Stimulated activated CD4-positive, alpha-beta T cell treated with anti-CD3 and anti-CD28 coated beads, Interleukin-15, amount 100 ng/mL, for 1 hour (primary cell): ENCODE measurements around the gene PIEZO1.
"Not testable (repeated sequence)": the region's sequence is repeated elsewhere in the genome, so short reads cannot be mapped to it uniquely, and the experiment has no call there.

Experiments used
- DNase-seq, 2 donors: peaks; one replicate each; pipeline ENCODE4 v3.0.0-alpha.2; 2020; ENCODE audit warnings: low read depth in 1 of 2, low spot score in 1 of 2

PIEZO1 gene

DNA sequence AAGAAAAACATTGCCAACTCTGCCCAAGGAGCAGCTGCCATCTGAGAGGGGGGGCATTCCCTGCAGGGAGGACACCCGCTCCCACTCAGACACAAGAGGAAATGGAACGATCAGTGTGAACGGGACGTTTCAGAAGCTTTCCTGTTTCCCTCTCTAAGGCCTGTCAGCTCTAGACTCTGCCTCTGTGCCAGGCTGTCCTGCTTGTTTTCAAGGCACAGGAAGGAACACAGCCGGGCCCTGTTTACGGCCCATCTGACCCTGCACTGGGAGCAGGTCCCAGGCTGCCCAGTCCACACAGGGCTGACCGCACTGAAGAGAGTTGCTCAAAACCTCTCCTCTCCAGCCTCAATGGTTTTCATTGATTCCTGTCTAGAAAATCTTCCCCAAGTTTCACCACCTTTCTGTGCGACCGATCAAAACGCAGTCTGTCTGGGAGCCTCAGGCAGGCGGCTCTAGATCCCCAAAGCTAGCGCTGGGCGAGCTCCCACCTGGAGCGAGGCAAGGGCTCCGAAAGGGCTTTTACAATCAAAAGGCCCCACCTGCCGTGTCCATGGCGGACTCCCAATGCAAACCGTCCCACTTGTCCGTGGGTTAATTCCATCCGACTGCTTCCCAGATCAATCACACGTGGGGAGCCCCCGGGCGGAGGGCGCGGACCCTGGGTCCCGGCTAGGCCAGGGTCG lies 1.5 kb downstream of the PIEZO1 start:
- DNase-seq, result no peak

DNA sequence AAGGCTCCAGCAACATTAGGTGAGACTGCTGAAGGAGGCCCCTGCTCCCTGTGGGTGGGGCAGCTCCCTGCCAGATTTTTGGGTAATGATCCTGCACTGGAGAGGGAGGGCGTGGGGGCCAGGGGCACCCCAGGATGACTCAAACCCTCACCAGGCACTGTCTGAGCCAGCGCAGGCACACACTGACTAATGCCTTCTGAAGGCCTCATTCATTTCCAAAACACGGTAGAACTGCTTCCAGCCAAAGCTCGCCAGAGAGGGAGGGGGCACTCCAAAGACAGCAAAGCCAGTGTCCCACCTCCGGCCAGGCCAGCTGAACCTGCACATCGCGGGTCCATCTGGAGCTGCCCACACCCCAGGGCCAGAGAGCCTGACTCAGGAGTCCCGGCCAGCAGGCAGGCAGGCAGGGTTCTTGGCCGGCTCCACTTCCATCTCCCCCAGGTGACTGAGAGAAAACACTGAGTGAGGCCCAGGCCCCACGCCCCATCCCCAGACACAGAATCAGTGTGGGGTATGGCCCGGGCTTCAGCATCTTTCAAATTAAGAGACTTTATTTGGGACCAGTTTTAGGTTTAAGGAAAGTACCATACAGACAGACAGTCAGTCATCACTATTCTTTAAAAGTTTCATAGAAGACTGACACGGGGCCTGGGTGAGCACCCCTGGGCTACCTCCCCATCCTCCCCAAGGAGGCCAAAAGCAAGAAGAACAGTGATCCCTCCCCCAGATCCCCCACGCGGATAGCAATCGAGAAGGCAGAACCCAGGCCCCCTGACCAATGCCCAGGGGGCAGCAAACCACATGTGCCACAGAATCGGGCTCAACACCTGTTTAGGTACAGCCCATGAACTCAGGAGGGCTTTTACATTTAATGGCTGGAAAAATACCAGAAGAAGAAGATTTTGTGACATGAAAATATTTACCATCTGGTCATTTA lies 2.3 kb downstream of the PIEZO1 start:
- peak in 1 of 2 donors; percentile 66 for DNase-seq

DNA sequence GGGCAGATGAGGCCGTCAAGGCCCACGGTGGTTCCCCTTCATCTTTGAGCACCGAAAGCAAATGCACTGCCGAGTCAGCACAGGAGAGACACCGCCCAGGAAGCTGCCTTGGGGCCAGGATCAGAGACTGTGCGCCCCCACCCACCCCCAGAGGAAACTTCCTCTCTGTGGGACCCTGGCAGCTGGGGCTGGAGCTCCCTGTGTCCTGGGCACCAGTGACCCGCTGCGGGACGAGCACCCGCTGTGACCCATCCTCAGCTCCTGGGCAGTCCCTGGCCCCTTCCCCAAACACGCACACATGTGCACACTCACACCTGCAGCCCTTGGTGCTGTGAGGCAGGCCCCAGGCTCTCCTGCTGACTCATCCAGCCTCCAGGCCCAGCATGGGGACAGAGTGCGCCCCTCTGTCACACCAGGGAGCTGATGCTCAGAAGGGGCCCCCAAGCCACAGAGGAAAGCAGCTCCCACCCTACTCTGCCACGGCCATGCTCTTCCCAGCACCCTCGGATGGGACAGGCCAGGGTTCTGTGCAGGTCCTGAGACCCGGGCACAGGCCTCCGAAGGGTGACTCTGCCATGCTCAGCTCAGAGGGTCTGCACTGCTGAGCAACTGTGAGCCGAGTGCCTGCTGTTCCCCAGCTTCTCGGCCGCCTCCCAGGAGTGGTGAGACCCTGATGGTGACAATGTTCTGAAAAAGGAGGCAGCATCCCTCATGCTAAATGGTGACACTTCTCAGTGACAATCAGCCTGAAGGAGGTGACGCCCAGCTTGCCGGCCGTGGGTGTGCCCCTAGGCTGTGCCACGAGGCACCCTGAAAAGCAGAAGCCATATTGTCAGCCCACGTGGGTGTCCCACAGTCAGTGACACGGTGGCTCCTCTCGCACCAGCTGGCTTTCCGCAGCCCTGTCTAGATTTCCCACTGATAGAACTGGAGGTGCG lies 3.6 kb downstream of the PIEZO1 start:
- peak; percentile 35 to 49 for DNase-seq

DNA sequence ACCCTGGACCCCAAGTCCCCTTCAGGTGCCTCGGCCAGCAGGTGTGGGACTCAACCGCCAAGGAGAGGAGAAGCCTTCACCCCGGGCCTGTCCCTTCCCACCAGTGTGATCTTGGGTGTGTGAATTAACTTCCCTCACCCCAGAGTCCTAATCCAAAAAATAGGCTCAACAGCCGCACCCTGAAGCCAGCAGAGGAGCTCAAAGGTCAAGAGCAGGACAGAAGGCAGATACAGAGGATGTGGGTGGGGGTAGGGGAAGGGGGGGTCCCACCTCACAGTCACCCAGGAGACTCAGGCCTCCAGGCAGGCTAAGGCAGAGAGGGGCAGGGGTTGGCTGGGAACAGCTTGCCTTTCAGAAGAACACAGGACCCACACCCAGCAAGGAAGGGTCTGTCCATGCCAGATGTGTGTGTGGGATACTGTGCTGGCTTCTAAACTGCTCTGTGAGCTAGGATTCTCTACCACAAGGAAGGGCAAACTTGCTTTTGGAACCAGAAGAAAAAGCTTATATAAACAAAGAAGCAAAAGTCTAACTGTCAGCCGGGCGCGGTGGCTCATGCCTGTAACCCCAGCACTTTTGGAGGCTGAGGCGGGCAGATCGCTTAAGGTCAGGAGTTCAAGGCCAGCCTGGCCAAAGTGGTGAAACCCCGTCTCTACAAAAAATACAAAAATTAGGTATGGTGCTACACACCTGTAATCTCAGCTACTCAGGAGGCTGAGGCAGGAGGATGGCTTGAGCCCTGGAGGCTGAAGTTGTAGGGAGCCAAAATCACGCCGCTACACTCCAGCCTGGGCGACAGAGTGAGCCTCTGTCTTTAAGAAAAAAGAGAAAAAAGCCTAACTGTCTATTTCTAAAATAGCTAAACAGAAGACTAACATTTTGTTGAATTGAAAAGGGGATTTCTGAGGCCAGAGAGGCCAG lies 4.6 kb downstream of the PIEZO1 start:
- no peak for DNase-seq

DNA sequence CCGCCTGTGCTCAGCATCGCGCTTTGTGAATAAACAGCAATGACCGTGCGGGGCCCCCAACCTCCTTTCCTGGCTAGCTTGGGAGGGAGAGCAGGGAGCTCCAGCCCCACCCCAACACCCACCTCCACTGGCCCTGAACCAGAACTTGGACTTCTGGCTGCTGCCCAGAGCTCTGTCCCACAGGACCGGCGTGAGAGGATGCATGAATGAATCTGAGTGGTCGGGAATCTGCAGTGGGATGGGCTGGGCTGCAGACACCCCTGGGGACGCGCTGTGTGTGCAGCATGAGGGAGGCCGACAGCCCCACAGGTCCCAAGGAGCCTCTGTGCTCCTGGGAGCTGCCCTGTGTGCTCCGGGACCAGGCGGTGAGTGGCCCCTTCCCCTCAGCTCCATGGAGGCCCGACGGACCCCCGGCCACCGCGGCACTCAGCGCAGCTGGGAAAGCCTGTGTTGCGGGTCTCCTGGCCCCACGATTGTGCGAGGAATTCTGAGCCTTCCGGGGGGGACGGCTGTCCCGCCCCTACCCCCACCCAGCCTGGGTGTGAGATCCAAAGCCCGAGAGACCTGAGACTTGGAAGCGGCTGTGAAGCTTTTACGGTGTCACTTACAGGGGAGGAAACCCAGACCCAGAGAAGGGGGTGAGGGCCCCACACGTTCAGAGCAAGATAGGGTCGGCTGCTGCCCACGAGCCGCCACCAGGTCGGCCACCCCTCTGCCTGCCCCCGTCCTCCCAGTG lies 5.4 kb downstream of the PIEZO1 start:
- no peak for DNase-seq

DNA sequence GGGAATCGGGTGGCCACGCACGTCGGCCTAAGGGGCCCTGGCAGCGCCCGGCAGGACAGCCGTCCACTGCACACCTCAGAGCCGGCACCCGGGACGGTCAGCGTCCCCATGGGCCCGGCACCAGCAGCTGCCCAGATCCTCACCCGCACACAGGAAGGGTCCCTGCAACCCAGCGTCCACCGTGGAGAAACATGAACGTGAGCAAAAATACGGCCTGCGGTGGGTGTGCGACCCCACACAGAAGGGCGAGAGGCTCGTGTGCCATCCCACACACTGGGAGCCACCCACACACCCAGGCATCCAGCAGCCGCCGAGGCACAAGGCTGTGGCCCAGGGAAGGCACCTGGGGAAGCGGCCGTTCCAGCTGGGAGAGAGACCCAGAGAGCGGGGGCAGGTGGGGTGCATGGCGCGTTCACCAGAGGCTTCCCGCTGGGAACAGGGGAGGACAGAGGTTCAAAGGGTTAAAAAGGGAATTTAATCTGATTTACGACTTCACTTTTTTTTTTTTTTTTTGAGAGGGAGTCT lies 6.4 kb downstream of the PIEZO1 start:
- DNase-seq, result no peak

DNA sequence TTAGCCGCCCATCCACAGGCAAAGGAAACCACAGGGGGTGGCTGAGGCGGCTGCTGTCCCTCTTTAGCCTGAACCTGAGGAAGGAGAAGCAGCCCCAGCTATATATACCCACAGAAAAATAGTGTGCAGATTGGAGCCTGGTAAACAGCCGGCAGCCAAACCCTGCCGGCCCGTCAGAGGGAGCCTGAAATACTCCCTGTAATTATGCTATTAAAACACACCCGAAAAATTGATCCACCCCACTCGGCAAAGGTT lies 6.8 kb downstream of the PIEZO1 start:
- no peak for DNase-seq

DNA sequence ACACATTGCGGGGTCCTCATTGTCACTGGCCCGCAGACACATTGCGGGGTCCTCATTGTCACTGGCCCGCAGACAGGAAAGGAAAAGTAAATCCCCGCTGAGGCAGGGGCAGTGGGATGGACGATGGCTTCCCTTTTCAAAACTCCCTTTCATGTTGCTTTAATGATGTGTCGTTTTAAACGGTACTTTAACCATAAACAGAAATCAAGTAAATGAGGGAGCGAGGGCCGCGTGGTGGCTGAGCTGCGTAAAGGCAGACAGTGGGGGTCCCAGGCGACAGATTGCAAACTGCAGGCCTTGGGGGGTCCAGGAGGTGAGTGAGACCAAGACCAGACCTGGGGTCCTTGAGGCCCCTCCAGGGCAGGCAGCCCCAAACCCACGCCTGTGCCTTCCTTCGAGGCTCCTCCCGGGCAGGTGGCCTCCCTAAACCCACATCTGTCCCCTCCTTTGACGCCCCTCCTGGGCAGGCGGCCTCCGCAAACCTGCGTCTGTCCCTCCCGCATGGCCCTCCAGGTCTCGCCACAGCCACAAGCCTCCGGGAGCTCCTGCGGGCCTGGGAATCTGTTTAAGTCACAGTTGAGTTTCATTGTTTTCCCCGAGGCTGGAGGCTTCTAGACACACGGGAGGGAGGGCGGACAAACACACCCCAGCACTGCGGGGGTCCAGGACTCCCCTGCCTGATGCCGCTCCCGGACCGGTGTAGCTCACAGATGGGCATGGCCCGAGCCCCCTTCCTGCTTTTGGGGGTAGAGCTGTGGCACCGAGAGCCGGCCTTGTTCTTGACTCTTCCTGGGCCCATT lies 7.3 kb downstream of the PIEZO1 start:
- DNase-seq, result no peak

DNA sequence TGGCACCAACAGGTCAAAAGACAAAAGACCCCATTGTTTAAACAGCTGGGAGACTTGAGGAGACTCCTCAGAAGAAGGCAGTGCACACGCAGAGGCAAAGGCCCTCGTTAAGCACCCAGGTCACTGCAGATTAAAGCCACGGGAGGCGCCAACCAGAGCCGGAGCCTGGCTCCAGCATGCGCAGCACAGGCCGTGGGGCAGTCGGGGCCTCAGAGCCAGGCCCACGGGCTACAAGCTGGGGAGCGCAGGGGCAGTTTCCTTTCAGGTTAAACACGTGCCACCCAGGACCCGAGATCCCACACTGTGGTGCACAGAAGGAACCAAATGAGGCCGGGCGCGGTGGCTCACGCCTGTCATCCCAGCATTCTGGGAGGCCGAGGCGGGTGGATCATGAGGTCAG lies 9.2 kb downstream of the PIEZO1 start:
- no peak for DNase-seq

DNA sequence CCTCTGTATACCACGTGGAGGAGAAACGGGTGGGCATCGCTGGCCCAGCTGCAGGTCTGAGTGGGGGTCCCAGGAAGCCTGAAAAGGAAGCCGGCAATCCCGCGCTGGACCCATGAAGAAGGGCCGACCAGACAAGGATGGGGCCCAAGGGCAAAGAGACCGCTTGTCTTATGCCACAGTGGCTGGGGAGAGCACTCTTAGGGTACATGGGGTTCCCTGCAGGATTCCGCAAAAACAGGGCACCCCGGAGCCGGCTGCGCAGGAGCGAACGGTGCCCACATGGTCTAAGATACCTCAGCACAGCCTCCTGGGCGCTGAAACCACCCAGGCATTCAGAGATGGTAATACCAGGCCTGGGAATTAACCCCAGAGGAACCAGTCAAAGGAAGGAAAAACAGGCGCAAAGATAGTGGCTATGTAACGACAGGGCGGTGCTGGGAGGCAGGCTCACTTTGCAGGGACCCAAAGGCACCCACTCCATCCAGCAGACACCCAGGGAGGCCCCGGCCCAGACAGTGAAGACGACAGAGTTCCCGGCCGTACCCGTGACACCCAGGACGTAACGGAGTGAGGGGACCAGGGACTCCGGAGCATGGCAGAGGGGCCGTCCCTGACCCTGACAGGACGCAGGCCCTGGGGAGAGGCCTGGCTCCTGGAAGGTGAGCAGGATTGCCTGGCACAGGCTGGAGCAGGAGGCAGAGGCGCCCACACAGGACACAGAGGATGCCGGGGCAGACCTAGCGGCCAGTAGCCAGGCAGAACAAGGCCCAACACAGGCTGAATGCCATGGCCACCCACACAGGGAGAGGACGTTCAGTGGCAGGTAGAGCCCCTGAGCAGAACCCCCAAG lies 10.3 kb downstream of the PIEZO1 start:
- no peak for DNase-seq

DNA sequence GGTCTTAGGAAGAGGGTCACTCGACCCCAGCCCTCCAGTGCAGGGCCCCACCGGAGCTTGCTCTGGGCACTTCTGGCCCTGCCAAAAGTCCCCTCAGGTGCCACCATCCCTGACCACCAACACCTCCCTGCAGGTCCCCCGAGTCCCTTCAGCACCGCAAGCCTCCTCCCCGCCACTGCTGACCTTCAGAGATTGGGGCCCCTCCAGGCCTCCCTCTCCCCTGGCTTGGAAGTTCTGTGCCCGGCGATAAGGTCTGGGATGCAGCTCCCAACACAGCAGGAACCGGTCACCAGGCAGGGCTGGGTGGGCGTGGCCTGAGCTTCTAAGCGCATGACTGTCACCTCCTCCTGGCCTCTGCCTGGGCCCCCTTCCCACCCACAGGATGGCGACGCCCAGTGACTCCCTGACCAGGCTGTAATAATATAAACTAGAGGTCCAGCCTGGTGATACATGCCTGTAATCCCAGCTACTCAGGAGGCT lies 11.2 kb downstream of the PIEZO1 start:
- no peak for DNase-seq

DNA sequence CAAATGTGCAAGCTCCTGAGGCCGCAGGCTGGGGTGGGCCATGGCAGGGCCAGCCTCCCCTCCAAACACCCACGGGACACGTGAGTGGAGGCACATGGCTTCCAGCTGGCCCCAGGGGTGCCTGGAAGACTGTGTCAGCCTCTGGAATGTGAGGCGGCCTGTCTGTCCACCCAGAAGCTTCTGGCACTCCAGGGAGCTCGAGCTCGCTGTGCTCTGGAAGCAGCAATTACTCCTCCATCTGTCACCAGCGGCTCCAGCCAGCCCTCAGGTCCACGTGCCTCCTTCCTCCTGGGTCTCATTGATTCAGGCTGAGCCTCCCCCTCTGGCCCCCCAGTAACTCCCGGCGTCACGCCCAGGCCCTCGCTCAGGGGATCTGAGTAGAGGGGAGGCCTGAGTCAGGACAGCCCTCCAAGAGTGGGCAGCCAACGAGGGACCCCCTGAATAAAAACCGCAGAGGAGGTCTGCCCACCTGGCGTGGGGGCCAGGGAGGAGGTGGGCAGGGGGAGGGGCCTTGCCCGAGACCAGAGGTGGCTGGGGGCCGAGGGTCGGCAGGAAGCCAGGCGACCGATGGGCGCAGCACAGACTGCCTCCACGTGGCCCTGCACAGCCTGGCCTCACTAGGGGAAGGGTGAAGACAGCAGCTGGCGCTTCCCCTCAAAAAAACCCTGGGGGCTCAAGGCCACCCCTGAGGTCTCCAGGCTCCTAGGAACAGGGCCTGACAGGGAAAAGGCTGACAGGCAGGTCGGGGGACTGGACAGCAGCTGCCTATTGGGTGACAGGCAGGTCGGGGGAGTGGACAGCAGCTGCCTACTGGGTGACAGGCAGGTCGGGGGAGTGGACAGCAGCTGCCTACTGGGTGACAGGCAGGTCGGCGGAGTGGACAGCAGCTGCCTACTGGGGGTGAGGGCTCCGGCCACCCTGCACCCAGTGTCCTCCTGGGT lies 11.9 kb downstream of the PIEZO1 start:
- no peak for DNase-seq

DNA sequence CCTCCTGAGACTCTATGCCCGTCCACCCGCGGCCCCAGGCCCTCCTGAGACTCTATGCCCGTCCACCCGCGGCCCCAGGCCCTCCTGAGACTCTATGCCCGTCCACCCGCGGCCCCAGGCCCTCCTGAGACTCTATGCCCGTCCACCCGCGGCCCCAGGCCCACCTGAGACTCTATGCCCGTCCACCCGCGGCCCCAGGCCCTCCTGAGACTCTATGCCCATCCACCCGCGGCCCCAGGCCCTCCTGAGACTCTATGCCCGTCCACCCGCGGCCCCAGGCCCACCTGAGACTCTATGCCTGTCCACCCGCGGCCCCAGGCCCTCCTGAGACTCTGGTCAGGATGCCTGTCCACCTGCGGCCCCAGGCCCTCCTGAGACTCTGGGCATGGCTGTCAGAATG lies 13.2 kb downstream of the PIEZO1 start:
- not testable (repeated sequence) for DNase-seq

DNA sequence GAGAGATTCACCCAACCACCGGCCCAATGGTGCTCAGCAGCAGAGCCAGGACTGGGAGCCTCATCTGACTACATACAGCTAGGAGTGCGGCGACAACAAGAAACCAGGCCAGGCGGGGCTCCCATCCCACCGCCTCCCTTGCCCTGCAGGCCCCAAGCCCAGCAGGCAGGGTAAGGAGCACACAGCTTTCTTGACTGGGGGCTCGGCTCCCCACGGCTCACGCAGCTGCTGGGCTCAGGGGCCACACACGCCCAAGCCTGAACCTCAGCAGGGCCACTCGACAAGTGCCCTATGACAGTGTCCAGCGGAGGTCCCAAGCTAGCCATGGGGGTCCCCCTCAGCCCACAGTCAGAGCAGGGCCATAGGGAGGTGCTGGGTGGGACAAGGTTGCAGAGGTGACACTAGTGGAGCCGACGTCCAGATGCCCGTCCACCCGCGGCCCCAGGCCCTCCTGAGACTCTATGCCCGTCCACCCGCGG lies 13.7 kb downstream of the PIEZO1 start:
- no peak for DNase-seq

DNA sequence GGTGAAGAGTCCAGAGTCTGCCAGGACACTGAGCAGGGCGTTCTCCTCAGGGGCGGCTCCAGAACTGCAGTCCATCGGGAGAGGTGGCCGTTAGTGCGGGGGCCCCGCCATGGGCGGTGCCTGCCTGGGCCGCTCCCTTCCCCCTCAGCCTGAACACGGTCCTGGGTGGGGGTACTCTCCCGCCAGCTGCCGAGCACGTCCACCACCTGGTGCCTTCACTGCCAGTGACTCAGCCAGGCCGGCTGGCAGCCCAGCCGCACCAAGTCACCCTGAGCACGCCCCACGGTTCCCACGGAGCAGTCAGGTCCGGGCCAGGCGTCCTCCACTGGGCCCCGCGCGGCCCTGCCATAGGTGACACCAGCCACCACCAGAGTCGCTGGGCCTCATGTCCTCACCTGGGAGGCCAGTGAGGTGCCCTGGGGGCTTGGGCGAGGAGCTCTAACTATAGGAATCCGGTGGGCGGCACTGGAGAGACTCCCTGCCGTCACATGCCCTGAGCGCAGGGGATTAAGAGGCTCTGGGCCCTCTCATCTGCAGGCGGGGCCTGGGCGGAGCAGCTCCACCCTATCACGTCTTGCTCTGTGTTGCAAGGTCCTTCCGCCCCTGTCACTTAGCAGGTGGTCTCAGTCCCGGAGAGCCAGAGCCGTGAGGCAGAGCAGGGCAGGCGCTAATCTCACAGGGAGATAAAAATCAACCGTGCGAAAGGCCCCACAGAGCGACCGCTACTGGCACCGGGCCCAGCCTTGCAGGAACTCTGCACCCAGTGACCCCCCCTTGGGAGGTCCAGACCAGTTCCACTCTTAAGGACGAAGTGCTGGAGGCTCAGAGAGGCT lies 14.3 kb downstream of the PIEZO1 start:
- no peak for DNase-seq
